H9 (cell line): ENCODE results near the gene MIGA1. TPM values are rescaled to one million over a fixed set of nuclear protein-coding genes. Genes with fewer than 3 reads are reported as not detected.

Experiments used
- DNase-seq: peaks from one replicate; pipeline ENCODE4 v3.0.0-alpha.2; 2017
- H2AFZ ChIP-seq: one replicate; pipeline ENCODE4 v1.6.1; 2013; ENCODE audit warnings: mild to moderate bottlenecking, low read length, control low read depth, moderate library complexity
- H2AK5ac ChIP-seq: 2 replicates; pipeline ENCODE4 v1.6.1; 2013; ENCODE audit warnings: low read length, control low read depth, mixed read lengths; ENCODE audit not compliant: insufficient read length
- H2BK120ac ChIP-seq: one replicate; pipeline ENCODE4 v1.6.1; 2013; ENCODE audit warnings: low read depth, mild to moderate bottlenecking, low read length, control low read depth, inconsistent platforms; ENCODE audit not compliant: poor library complexity, severe bottlenecking
- H2BK12ac ChIP-seq: 2 replicates; pipeline ENCODE4 v1.6.1; 2013; ENCODE audit warnings: low read length, control low read depth, mixed read lengths, low read depth; ENCODE audit not compliant: insufficient read length
- H2BK15ac ChIP-seq: 2 replicates; pipeline ENCODE4 v1.6.1; 2013; ENCODE audit warnings: low read depth, low read length, control low read depth
- H2BK20ac ChIP-seq: one replicate; pipeline ENCODE4 v1.6.1; 2013; ENCODE audit warnings: low read depth, mild to moderate bottlenecking, low read length, control low read depth, inconsistent platforms; ENCODE audit not compliant: poor library complexity, severe bottlenecking
- H2BK5ac ChIP-seq: 2 replicates; pipeline ENCODE4 v1.6.1; 2013; ENCODE audit warnings: low read length, control low read depth, mixed read lengths; ENCODE audit not compliant: insufficient read length
- H3K14ac ChIP-seq: 2 replicates; pipeline ENCODE4 v1.6.1; 2013; ENCODE audit warnings: low read length, control low read depth; ENCODE audit not compliant: insufficient read depth
- H3K18ac ChIP-seq: 2 replicates; pipeline ENCODE4 v1.6.1; 2013; ENCODE audit warnings: low read depth, mild to moderate bottlenecking, mixed read lengths, low read length, control low read depth; ENCODE audit not compliant: insufficient read length
- H3K23ac ChIP-seq: 2 replicates; pipeline ENCODE4 v1.6.1; 2013; ENCODE audit warnings: low read length, control low read depth, mixed read lengths, low read depth; ENCODE audit not compliant: insufficient read length
- H3K23me2 ChIP-seq: 2 replicates; pipeline ENCODE4 v1.6.1; 2013; ENCODE audit warnings: low read depth, mild to moderate bottlenecking, mixed read lengths, low read length, control low read depth; ENCODE audit not compliant: insufficient read length, poor library complexity, severe bottlenecking
- H3K27ac ChIP-seq: 2 replicates; pipeline ENCODE4 v1.5.1; 2013; ENCODE audit warnings: low read length, control low read depth, mixed read lengths, low read depth; ENCODE audit not compliant: insufficient read length
- H3K27me3 ChIP-seq: 2 replicates; pipeline ENCODE4 v1.6.1; 2013; ENCODE audit warnings: low read length, control low read depth, inconsistent platforms; ENCODE audit not compliant: insufficient read depth
- H3K4ac ChIP-seq: 2 replicates; pipeline ENCODE4 v1.6.1; 2013; ENCODE audit warnings: low read depth, mild to moderate bottlenecking, control low read depth, inconsistent platforms, low read length, moderate library complexity
- H3K4me1 ChIP-seq: 2 replicates; pipeline ENCODE4 v1.6.1; 2013; ENCODE audit warnings: low read length, control low read depth, inconsistent platforms; ENCODE audit not compliant: insufficient read depth
- H3K4me2 ChIP-seq: 2 replicates; pipeline ENCODE4 v1.6.1; 2013; ENCODE audit warnings: low read length, control low read depth, mixed read lengths; ENCODE audit not compliant: insufficient read length, insufficient read depth
- H3K56ac ChIP-seq: 2 replicates; pipeline ENCODE4 v1.6.1; 2013; ENCODE audit warnings: low read depth, mild to moderate bottlenecking, mixed read lengths, low read length, control low read depth; ENCODE audit not compliant: insufficient read length
- H3K79me1 ChIP-seq: 2 replicates; pipeline ENCODE4 v1.6.1; 2013; ENCODE audit warnings: low read depth, mild to moderate bottlenecking, moderate library complexity, low read length, control low read depth, inconsistent platforms; ENCODE audit not compliant: insufficient read depth, poor library complexity, severe bottlenecking
- H3K79me2 ChIP-seq: 2 replicates; pipeline ENCODE4 v1.6.1; 2013; ENCODE audit warnings: low read length, control low read depth, inconsistent platforms; ENCODE audit not compliant: insufficient read depth
- H3K9ac ChIP-seq: 2 replicates; pipeline ENCODE4 v1.6.1; 2013; ENCODE audit warnings: low read length, control low read depth, mixed read lengths; ENCODE audit not compliant: insufficient read length; ENCODE audit errors: extremely low read depth
- H3K9me3 ChIP-seq: one replicate; pipeline ENCODE4 v1.6.1; 2013; ENCODE audit warnings: low read depth, low read length, inconsistent platforms; ENCODE audit not compliant: control insufficient read depth
- H3T11ph ChIP-seq: one replicate; pipeline ENCODE4 v1.6.1; 2013; ENCODE audit warnings: mild to moderate bottlenecking, low read length, control low read depth, inconsistent platforms
- H4K20me1 ChIP-seq: one replicate; pipeline ENCODE4 v1.6.1; 2013; ENCODE audit not compliant: control insufficient read depth, insufficient read length, insufficient read depth
- H4K5ac ChIP-seq: 2 replicates; pipeline ENCODE4 v1.6.1; 2013; ENCODE audit warnings: low read depth, mild to moderate bottlenecking, mixed read lengths, low read length, control low read depth; ENCODE audit not compliant: insufficient read length
- H4K8ac ChIP-seq: replicated peaks from 2 replicates; pipeline ENCODE4 v1.6.1; 2013; ENCODE audit warnings: low read length, control low read depth, mixed read lengths, low read depth; ENCODE audit not compliant: insufficient read length
- H4K91ac ChIP-seq: 2 replicates; pipeline ENCODE4 v1.6.1; 2013; ENCODE audit warnings: low read depth, mild to moderate bottlenecking, moderate library complexity, mixed read lengths, low read length, control low read depth; ENCODE audit not compliant: insufficient read length
- H3K27ac Mint-ChIP-seq, 3 experiments: 2 replicates in 2 of 3; 3 replicates in 1 of 3; pipeline ENCODE4 v1.8.0; 2020 to 2021; ENCODE audit warnings: mixed read lengths in 3 of 3, mild to moderate bottlenecking in 1 of 3, moderate library complexity in 1 of 3
- H3K27me3 Mint-ChIP-seq: 2 replicates; pipeline ENCODE4 v1.8.0; 2021; ENCODE audit warnings: low read depth, mild to moderate bottlenecking, moderate library complexity, mixed read lengths
- H3K36me3 Mint-ChIP-seq, 3 experiments: 2 replicates in 2 of 3; 3 replicates in 1 of 3; pipeline ENCODE4 v1.8.0; 2020 to 2021; ENCODE audit warnings: low read depth in 3 of 3, mixed read lengths in 3 of 3; ENCODE audit not compliant: insufficient read depth in 1 of 3
- H3K4me1 Mint-ChIP-seq, 2 experiments: 2 replicates each; pipeline ENCODE4 v1.8.0; 2020; ENCODE audit warnings: mixed read lengths in 2 of 2
- H3K4me3 Mint-ChIP-seq, 2 experiments: 2 replicates in 1 of 2; 3 replicates in 1 of 2; pipeline ENCODE4 v1.8.0; 2020 to 2021; ENCODE audit warnings: mild to moderate bottlenecking in 2 of 2, mixed read lengths in 2 of 2, moderate library complexity in 1 of 2
- H3K9me3 Mint-ChIP-seq, 2 experiments: 2 replicates in 1 of 2; 3 replicates in 1 of 2; pipeline ENCODE4 v1.8.0; 2020; ENCODE audit warnings: mild to moderate bottlenecking in 2 of 2, mixed read lengths in 2 of 2, moderate library complexity in 1 of 2
- WGBS: extraction: QIAGEN DNeasy Blood & Tissue Kit; methylation state at CpG from one replicate; pipeline ENCODE4 v1.1.7; 2013; ENCODE audit warnings: missing lambda C conversion rate, low lambda C conversion rate, mixed read lengths; ENCODE audit not compliant: insufficient read length; ENCODE audit errors: extremely low coverage; 5-methylcytosine and 5-hydroxymethylcytosine counted together
- total RNA-seq: library from RNA; stranded (reverse); gene quantifications from 2 replicates; pipeline ENCODE4 v1.2.1, GENCODE V29; 2021
- TF ChIP-seq, protein P1 (sequence below): fragments of 200-600 bp; sonication (generic); conservative IDR thresholded peaks from 3 replicates; pipeline ENCODE4 v1.8.0; 2021; ENCODE audit warnings: antibody characterized with exemption, mild to moderate bottlenecking

MIGA1 gene
- total RNA-seq, 1 experiment from 2014 or later, result 6.3 TPM

GRCh38 chr1:77888081-77888780, 108.8 kb downstream of the MIGA1 start, which contains the start of gene NEXN:
Gene NEXN (plus strand): TSS chr1:77888624. CDS start chr1:77916107, 27,483 bp downstream.
- Histone ChIP-seq H3K4me1 (no peaks in the 10 kb centered on the region), H3K4ac (no peak within 1 kb of the TSS), H3K9me3 (no peaks in the 10 kb centered on the region), H3T11ph (no peak within 1 kb of the TSS), H4K5ac (no peak within 1 kb of the TSS), H3K18ac (peak within 1 kb of the TSS; percentile 92), H4K91ac (no peak within 1 kb of the TSS), H2AFZ (peak within 1 kb of the TSS; percentile 24), H3K23ac (no peak within 1 kb of the TSS), H2BK12ac (no peak within 1 kb of the TSS), H3K23me2 (no peaks in the 10 kb centered on the region), H4K8ac (no peak within 1 kb of the TSS), H2BK120ac (peak within 1 kb of the TSS; percentile 71), H3K79me2 (no peaks in the 10 kb centered on the region), H2BK20ac (no peak within 1 kb of the TSS), H3K14ac (peak within 1 kb of the TSS; percentile 94), H3K9ac (peak within 1 kb of the TSS; percentile 74), H2AK5ac (no peak within 1 kb of the TSS), H4K20me1 (no peaks in the 10 kb centered on the region), H3K56ac (no peak within 1 kb of the TSS), H3K79me1 (no peaks in the 10 kb centered on the region), H3K4me2 (peak within 1 kb of the TSS; percentile 51), H2BK5ac (no peak within 1 kb of the TSS), H3K27ac (no peak within 1 kb of the TSS), H3K27me3 (no peaks in the 10 kb centered on the region), H2BK15ac (no peak within 1 kb of the TSS)
- TF ChIP-seq, protein P1, sequence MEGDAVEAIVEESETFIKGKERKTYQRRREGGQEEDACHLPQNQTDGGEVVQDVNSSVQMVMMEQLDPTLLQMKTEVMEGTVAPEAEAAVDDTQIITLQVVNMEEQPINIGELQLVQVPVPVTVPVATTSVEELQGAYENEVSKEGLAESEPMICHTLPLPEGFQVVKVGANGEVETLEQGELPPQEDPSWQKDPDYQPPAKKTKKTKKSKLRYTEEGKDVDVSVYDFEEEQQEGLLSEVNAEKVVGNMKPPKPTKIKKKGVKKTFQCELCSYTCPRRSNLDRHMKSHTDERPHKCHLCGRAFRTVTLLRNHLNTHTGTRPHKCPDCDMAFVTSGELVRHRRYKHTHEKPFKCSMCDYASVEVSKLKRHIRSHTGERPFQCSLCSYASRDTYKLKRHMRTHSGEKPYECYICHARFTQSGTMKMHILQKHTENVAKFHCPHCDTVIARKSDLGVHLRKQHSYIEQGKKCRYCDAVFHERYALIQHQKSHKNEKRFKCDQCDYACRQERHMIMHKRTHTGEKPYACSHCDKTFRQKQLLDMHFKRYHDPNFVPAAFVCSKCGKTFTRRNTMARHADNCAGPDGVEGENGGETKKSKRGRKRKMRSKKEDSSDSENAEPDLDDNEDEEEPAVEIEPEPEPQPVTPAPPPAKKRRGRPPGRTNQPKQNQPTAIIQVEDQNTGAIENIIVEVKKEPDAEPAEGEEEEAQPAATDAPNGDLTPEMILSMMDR, result no peak
- peaks cover 0 to 2% (median 0%) of the 10 kb centered on the region in 3 experiments; a peak in 1 of 7 replicates for H3K36me3 Mint-ChIP-seq
- H3K9me3 Mint-ChIP-seq, result no peaks in the 10 kb centered on the region; a peak in 1 of 5 replicates
- H3K4me1 Mint-ChIP-seq, result peaks cover 9 to 12% of the 10 kb centered on the region in 2 experiments
- peak within 1 kb of the TSS; percentile 74 to 99 (median 92) for H3K27ac Mint-ChIP-seq
- WGBS, result no CpG with 5 or more reads among the region's 36 CpGs
- peak; percentile 80 for DNase-seq
- H3K4me3 Mint-ChIP-seq, result peak within 1 kb of the TSS; percentile 89 to 96
- peaks cover 1% of the 10 kb centered on the region; the same call in 1 of the 2 replicates for H3K27me3 Mint-ChIP-seq
